ENCODE measurements around the gene MAP9. TPM values are rescaled to one million over a fixed set of nuclear protein-coding genes. Genes with fewer than 3 reads are reported as not detected.
"Not testable (repeated sequence)": the region's sequence is repeated elsewhere in the genome, so short reads cannot be mapped to it uniquely, and the experiment has no call there.

MAP9 gene
- polyA plus RNA-seq (ENCODE audit: insufficient read length in 4 of 4) = 10 to 100 TPM; 30.3 to 32.8 (median 31.2) TPM

DNA sequence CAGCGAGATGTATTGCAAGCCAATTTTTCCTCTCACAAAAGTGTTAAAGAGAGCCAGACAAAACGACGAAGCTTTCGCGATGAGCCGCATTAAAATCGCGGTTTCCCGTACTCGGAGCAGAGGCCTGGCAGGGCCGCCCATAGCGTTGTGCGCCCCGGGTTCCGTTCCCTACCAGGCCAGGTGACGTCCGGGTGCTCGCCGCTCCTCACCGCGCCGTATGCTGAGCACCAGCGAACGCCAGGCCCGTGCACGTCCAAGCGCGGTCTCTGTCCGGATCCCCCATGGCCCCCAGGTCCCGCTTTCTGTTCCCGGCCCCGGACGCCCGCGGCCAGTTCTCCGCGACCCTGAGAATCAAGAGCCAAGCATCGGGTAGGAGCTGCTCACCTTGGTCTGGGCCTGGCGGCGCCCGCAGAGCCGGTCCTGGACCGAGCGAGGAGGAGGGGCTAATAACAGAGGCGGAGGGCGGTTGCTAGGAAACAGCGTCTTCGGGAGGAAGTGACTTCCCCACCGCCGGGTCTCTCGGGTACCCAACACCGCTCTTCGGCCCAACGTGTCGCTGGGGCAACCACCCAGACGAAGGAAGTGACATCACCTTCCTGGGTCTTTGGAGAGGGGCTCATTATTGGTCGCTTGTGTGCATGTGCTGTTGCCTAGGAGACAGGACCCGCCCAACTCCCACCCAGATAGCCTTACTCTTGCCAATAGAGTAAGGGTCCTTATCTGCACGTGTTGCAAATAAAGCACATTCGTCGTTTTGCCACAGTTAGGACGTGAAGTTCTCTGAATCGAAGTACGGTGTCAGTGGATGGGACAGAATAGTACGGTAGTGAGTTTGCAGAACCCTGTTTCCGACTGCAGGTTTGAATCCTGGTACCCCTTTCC is at the start of gene MAP9:
TSS of gene MAP9 (minus strand) at position 579 of the 882 bp plus-strand sequence. CDS start 1,115 bp downstream, outside the sequence.
- DNase-seq (ENCODE audit: low read depth in 4 of 4, low spot score in 2 of 4) = peak; percentile 82 to 94 (median 89)

DNA sequence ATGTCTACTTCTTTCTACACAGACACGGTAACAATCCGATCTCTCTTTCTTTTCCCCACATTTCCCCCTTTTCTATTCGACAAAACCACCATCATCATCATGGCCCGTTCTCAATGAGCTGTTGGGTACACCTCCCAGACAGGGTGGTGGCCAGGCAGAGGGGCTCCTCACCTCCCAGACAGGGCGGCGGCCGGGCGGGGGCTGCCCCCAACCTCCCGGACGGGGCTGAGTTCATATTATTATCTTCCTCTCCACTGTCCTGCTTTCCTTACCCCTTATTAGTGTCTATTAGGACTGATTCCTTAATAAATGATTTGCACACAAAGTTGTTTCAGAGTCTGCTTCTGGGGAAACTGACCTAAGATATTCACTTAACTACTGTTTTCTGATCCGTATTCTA is 48.0 kb upstream of the MAP9 start:
- not testable (repeated sequence) for DNase-seq (ENCODE audit: low read depth in 4 of 4, low spot score in 2 of 4)

DNA sequence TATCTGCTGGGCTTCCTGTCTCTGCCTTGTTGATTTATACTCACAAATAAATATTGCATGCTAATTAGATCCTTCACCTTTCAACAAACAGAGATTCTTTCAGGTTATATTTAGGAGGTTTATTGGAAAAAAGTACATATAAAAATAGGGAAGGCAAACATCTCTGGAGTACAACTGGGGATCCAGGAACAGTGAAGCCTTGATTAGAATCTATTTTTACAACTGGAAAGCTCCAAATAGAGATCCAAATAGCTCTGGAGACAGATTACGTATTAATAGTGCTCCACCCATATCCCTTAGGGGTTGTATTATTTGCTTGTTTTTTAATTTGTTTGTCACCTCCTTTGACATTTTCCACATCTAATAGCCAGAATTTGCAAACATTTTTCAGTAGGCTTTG is 46.9 kb upstream of the MAP9 start:
- DNase-seq (ENCODE audit: low read depth in 4 of 4, low spot score in 2 of 4) = no peak

DNA sequence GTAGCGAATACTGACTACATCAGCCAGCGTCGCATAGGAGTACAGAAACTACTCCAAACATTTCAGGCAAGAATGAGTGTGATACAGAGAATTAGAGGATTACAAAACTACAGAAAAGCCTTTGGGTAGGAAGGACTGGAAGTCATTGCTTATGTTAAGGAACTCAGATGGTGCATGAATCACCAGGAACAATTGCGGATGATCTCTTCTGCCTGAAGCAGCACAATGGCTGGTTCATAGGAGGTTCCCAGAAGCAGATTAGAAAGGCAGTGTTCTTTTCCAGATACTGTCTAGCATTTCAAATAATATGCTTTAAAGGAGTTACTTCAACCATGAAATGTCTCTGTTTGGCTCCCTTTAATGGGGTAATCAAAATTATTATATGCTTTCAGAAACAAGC is 42.5 kb upstream of the MAP9 start:
- DNase-seq (ENCODE audit: low read depth in 4 of 4, low spot score in 2 of 4) = no peak

DNA sequence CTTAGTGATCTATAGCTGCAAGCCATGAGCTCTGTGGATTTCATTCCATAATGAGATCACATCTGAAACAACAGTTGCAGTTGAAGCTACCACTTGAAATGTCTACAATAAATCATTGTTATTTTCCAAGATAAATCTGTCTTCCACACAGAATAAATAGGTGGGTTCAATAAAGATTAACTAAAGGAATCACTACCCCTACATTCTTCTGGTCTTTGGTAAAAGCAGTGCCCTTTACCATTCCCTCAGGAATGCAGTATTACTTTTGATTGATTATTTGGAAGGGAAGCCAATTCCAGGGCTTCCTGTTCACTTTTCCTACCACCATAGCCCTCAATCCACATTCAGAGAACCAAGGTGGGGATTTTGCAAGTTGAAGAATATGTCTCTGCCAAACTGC is 38.9 kb upstream of the MAP9 start:
- DNase-seq (ENCODE audit: low read depth in 4 of 4, low spot score in 2 of 4) = no peak

DNA sequence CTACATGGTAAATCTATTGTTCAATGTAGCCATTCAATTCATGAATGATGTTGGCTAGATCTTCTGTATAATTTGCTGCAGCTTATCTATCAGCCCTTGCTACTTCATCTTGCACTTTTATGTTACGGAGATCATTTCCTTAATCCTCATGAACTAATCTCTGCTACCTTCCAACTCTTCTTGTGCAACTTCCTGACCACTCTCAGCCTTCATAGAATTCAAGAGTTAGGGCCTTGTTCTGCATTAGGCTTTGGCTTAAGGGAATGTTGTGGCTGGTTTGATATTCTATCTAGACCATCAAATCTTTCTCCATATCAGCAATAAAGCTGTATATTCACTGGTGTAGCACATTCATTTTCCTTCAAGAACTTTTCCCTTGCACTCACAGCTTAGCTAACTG is 36.7 kb upstream of the MAP9 start:
- DNase-seq (ENCODE audit: low read depth in 4 of 4, low spot score in 2 of 4) = no peak

DNA sequence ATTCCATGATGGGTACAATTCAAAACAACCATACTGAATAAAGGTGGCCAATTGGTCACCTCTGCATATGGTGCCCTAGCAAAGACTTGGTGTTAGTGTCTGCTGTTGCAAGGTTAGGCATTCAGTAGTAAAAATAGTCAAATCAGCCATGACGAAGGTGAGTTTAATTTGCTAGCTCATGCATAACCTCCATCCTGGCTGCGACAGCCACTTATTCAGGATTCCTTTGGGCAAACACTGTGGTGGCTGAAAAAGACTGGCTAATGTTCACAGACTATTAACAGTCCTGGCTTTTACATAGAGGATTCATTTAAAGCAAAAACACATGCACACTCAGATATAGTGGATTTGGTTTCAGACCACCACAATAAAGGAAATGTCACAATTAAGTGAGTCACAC is 34.8 kb upstream of the MAP9 start:
- no peak for DNase-seq (ENCODE audit: low read depth in 4 of 4, low spot score in 2 of 4)

DNA sequence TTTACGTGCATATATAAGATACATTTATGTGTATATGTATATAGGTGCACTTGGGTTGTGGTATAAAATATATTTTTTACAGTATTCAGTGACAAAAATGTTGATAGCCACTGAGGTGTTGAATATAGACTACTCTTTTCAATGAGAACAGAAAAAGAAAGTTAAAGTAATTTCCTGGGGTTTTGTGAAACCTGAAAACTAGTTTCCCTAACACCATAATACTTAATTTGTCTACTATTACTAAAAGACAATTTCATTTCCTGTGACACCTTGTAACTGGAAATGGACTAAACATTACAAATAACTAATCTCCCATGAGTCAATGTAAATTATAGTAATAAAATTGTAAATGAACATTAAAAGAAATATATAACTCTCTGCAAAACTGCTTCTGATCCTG is 32.0 kb upstream of the MAP9 start:
- no peak for DNase-seq (ENCODE audit: low read depth in 4 of 4, low spot score in 2 of 4)

DNA sequence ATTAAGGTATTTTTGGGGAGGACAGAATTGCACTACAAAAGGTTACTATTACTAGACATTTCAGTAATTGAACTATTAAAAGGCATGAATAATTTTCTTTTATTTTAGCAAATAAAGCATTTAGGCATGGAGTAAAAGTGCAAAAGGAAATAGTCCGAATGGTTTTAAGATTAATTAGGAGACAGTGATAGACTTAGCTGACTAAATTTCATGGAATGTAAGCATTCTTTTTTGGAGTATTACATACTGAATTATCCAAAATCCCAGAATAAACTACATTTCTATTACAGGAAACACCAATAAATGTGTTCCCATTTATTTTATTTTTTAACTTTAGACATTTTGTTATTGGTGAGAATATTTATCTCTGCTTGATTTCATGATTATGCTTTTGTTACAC is 30.7 kb upstream of the MAP9 start:
- no peak for DNase-seq (ENCODE audit: low read depth in 4 of 4, low spot score in 2 of 4)

DNA sequence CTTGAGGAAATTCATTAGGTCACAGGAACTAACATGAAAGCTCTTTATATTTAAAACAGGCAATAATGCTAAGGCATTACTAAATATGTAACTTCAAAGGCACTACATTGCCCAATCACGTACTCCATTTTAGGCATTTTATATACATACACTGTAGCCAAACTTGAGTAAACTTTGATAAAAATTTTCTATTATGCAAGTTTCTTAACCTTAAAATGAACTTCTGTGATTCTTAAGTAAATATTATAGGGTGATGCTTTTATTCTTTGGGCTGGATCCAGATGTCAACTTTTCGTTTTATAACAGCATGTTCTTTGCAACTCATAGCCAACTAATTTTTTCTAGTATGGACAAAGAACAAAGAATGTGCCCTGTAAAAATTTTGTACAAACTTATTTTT is 28.3 kb upstream of the MAP9 start:
- DNase-seq (ENCODE audit: low read depth in 4 of 4, low spot score in 2 of 4) = no peak

DNA sequence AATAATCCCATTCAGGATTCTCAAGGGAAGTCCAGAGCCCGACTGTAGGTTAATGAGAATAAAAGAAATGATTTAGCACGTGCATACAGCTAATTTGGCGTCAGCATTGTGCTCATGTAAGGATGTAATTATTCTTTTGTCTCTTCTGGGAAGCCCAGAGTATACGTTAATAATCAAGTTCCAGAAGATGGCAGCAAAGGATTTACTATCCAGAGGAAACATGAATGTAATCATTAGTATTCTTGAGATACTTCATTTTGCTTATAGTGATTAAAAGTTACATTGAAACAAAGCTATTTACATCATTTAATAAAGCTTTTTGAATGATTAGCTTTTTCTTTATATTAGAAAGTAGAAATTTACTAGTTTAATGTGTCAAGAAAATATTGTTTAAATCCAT is 27.1 kb upstream of the MAP9 start:
- DNase-seq (ENCODE audit: low read depth in 4 of 4, low spot score in 2 of 4) = peak in 1 of 4 donors; percentile 51

DNA sequence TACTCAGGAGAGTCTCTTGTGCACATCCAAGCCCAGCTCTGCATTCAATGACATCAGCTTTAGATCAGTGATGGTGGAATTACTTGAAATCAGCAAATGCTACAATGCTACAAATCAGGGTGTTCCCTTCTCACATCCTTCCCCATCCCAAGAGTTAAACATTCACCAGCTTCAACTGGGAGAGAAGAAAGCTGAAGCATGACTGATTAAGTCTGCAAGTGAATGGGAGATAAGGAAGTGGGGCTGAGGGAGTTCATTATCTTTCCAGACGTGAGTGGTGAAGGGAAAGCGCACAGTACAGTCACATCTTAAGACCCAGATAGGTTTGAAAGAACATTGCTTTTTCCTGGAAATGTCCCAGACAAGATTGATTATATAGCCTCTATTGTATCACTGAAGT is 26.2 kb upstream of the MAP9 start:
- DNase-seq (ENCODE audit: low read depth in 4 of 4, low spot score in 2 of 4) = no peak

DNA sequence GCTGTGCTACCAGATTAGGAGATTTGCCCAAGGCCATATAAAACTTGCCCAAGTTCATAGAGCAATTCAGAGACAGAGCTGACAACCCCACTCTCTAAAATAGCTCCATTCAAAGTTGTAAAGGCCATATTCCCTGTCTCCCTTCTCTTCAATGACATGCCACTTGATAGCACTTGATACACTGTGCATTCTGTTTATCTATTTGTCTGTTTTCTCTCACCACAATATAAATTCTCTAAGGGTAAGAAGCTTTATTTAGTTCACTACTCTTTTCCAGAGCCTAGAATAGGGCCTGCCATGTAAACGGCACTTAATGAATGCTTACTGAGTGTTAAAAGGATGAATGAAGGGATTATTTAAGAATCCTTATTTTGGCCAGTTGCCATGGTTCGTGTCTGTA is 24.1 kb upstream of the MAP9 start:
- no peak for DNase-seq (ENCODE audit: low read depth in 4 of 4, low spot score in 2 of 4)

DNA sequence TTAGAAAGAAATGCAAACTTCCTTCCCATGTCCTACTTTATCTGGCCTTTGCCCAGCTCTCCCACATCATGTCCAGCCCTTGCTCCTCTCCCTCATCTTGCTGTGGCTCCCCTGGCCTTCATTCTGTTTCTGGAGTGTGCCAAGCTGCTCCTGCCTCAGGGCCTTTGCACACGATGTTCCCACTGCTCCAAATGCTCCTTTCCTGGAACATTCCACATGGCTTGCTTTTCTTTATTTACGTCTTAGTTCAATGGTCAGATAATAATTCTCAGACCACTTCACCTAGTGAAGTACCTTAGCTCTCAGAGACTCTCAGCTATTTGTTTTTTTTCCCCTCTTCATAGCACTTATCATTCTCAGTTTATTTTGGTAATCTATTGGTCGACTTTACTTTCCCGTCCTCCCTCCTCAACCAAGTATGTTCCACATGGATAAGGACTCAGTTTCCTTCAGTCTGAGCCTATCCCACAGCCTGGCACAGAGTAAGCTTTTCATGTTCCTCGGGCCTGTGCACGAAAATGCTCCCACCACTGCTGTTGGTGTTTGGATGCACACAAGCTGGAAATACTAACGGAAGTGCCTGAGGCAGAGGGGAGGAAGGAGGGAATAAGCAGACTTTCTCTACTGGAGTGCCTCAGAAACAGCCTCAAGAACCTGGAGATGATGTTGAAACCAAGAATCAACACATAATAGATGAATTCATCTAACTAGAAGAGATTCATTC is 23.4 kb upstream of the MAP9 start:
- DNase-seq (ENCODE audit: low read depth in 4 of 4, low spot score in 2 of 4) = no peak

DNA sequence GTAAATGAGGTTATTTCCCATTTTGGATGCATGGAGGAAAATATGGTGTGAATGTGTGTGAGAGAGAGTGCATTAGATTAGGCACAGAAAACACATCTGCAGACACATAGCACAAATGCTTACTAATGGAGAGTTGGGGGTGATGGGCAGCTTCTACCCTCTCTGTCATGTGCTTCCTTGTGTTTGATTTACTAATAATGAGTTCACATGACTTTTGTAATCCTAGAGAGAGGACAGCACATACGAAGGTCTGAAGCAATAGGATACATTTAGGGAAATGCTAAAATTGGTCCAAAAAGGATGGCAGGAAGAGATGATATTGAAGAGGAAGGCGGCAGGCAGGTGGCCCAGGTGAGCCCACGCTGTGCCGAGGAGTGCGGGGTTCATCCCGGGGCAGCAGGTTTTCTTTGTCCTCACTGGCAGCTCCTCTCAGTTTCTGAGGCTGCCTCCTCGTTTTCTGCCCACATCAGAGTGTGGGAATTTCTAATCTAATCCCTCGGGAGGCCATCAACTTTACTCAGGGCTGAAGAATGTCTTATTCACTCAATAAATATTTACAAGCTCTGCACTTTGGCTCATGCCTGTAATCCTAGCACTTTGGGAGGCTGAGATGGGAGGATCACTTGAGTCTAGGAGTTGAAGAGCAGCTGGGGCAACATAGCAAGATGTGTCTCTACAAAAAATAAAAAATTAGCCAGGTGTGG is 15.9 kb upstream of the MAP9 start:
- DNase-seq (ENCODE audit: low read depth in 4 of 4, low spot score in 2 of 4) = no peak

DNA sequence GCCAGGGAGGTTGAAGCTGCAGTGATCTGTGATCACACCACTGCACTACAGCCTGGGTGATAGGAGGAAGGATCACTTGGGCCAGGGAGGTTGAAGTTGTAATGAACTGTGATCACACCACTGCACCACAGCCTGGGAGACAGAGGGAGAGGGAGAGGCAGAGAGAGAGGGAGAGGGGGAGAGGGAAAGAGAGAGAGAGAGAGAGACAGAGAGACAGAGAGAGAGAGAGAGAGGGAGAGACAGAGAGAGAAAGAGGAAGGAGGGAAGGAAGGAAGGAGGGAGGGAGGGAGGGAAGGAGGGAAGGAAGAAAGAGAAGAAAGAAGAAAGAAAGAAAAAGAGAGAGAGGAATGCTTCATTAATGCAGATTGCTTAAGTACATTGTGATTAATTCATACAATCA is 15.2 kb upstream of the MAP9 start:
- no peak for DNase-seq (ENCODE audit: low read depth in 4 of 4, low spot score in 2 of 4)

DNA sequence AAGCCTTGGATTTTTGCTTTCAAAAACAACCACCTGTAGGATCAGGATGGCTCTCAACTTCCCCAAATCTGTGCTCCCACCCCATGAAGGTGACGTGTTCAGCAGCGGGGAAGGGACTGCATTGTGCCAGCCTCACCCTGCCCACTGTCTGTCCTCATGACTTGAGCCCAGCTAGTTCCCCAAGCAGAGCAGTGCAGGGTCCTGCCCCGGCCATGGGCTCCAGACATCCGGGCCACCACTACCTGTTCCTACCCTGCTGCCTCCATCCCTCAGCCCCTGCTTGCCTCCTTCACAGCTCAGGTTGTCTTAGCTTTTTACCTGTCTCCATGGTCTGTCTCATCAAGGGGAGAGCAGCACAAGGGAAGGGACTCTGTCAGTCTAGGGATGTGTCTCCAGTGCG is 11.4 kb upstream of the MAP9 start:
- no peak for DNase-seq (ENCODE audit: low read depth in 4 of 4, low spot score in 2 of 4)

DNA sequence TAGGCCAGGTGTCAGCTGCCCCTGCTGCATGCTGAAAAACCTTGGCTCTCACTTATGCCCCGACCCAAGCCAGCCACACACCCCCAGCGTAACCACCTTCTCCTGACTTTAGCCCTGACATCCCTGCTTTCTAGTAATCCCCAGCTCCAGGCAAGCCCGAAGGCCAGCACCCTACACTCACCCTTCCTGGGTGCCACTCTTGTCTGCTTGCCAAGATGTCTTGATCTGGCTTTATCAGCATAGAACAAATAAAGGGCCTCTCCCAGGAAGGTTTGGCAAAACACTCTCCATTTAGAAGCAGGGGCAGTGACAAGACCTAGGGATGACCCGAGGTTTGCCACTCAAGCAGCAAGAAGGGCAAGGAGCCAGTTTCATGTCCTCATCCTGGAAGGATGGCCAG is 6.8 kb upstream of the MAP9 start:
- no peak for DNase-seq (ENCODE audit: low read depth in 4 of 4, low spot score in 2 of 4)

DNA sequence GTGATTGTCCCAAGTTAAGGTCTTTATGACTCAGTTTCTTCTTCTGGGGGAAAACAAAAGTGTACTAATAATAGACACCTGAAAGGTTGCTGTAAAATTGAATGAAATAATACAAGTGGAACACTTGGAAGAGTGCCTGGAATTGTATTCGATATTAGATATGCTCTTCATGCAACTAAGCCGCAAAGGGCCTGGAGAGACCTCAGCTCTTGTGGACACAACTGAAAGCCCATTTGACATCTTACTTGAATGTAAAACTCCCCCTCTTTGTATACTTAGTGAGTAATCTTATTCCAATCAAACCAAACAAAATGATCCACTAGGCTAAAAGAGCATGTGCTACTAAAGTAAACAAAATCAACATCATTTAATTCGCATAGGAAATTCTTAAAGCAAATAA is 511 bp upstream of the MAP9 start:
- no peak for DNase-seq (ENCODE audit: low read depth in 4 of 4, low spot score in 2 of 4)

DNA sequence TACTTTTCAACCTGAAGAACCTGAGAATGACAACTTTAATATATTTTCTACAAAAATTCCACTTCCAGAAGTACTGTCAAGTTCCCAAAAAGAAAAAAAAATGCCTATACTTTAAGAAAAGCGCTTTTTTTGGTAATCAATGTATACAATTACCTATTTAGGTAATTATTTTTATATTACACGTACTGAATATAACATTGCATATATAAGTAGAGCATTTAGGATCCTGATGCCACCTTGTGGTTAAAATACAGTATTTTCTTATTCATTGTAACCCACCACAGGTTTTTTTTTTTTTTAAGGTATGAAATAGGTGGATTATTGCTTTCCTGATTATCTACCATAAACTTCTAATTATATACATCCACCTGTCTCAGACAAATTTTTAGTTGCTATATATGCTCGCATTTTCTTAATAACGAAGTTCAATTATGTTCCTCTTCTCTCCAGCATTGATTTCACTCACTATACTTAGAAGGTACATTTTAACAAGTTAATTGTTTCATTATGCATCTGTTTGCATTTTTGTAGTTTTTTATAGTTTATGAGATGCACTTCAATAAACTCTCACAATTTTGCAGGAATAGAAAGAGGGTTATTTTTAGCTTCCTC is 5.2 kb downstream of the MAP9 start:
- no peak for DNase-seq (ENCODE audit: low read depth in 4 of 4, low spot score in 2 of 4)

DNA sequence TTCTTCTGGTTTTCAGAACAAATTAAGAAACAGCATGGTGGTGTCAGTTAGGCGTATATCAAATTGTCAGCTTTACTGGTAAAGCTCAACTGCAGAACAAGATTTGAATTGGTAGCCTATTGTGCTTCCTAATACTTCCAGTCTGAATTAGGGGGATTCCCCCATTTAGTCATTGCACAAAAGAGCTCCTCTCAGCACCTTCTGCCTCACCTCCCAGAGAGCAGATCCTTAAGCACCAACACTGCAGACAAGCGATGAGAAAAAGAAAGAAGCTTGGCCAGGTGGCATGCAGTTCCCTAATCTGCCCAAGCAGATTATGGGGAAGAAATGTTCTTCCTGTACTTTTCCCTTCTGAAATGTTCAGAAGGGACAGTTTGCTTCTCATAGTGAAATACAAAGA is 9.2 kb downstream of the MAP9 start:
- no peak for DNase-seq (ENCODE audit: low read depth in 4 of 4, low spot score in 2 of 4)

Measured in left renal cortex interstitium (tissue), 4 donors.